Neuronal stem cell (in vitro differentiated cells): ENCODE data around the gene S100A8.
"Not testable (repeated sequence)": the region's sequence is repeated elsewhere in the genome, so short reads cannot be mapped to it uniquely, and the experiment has no call there.

Experiments used
- DNase-seq: peaks from one replicate; pipeline ENCODE4 v3.0.0-alpha.2; 2013; ENCODE audit warnings: low spot score
- H2AFZ ChIP-seq: one replicate; pipeline ENCODE4 v1.6.1; 2013; ENCODE audit warnings: mild to moderate bottlenecking, low read length, inconsistent platforms
- H2AK5ac ChIP-seq: 2 replicates; pipeline ENCODE4 v1.6.1; 2013; ENCODE audit warnings: low read depth, mild to moderate bottlenecking, inconsistent platforms, low read length, moderate library complexity, mixed read lengths
- H2BK120ac ChIP-seq: 2 replicates; pipeline ENCODE4 v1.6.1; 2013; ENCODE audit warnings: low read depth, mild to moderate bottlenecking, inconsistent platforms, low read length, moderate library complexity, mixed read lengths
- H2BK12ac ChIP-seq: one replicate; pipeline ENCODE4 v1.6.1; 2013; ENCODE audit warnings: low read length, inconsistent platforms
- H2BK15ac ChIP-seq: 2 replicates; pipeline ENCODE4 v1.6.1; 2013; ENCODE audit warnings: mild to moderate bottlenecking, low read length, inconsistent platforms, mixed read lengths
- H2BK5ac ChIP-seq: one replicate; pipeline ENCODE4 v1.6.1; 2013; ENCODE audit warnings: inconsistent platforms, mild to moderate bottlenecking, low read length, moderate library complexity
- H3K14ac ChIP-seq: one replicate; pipeline ENCODE4 v1.6.1; 2013; ENCODE audit warnings: low read length, inconsistent platforms
- H3K18ac ChIP-seq: 2 replicates; pipeline ENCODE4 v1.6.1; 2013; ENCODE audit warnings: low read length, inconsistent platforms
- H3K23ac ChIP-seq: 2 replicates; pipeline ENCODE4 v1.6.1; 2013; ENCODE audit warnings: low read depth, mild to moderate bottlenecking, mixed read lengths, low read length, inconsistent platforms; ENCODE audit not compliant: poor library complexity
- H3K27ac ChIP-seq: replicated peaks from 3 replicates; pipeline ENCODE4 v1.5.1; 2013; ENCODE audit warnings: low read length, inconsistent platforms
- H3K27me3 ChIP-seq, 3 experiments: 2 replicates each; pipeline ENCODE4 v1.6.1; 2013; ENCODE audit warnings: low read length in 3 of 3, mild to moderate bottlenecking in 2 of 3, inconsistent platforms in 1 of 3, low read depth in 1 of 3, mixed read lengths in 1 of 3, moderate library complexity in 1 of 3; ENCODE audit not compliant: control insufficient read depth in 3 of 3, insufficient read depth in 3 of 3
- H3K36me3 ChIP-seq, 2 donors: replicated peaks in 1 of 2; 2 replicates each; pipeline ENCODE4 v1.6.1; 2013; ENCODE audit warnings: low read length in 2 of 2; ENCODE audit not compliant: control insufficient read depth in 2 of 2, insufficient read depth in 2 of 2
- H3K4ac ChIP-seq: 2 replicates; pipeline ENCODE4 v1.6.1; 2013; ENCODE audit warnings: inconsistent platforms, mild to moderate bottlenecking, low read length, moderate library complexity
- H3K4me1 ChIP-seq, 2 donors: 1 replicate in 1 of 2; 2 replicates in 1 of 2; pipeline ENCODE4 v1.6.1; 2013; ENCODE audit warnings: low read length in 2 of 2, low read depth in 1 of 2; ENCODE audit not compliant: control insufficient read depth in 2 of 2, insufficient read depth in 1 of 2
- H3K4me2 ChIP-seq: one replicate; pipeline ENCODE4 v1.6.1; 2013; ENCODE audit warnings: mild to moderate bottlenecking, low read length, inconsistent platforms; ENCODE audit not compliant: insufficient read depth, poor library complexity, severe bottlenecking
- H3K4me3 ChIP-seq, 2 donors: 2 replicates each; pipeline ENCODE4 v1.5.1; 2013; ENCODE audit warnings: low read length in 2 of 2, mild to moderate bottlenecking in 2 of 2, inconsistent platforms in 1 of 2, moderate library complexity in 1 of 2
- H3K79me1 ChIP-seq: one replicate; pipeline ENCODE4 v1.6.1; 2013; ENCODE audit warnings: low read depth, mild to moderate bottlenecking, inconsistent platforms, low read length, moderate library complexity
- H3K9ac ChIP-seq: one replicate; pipeline ENCODE4 v1.6.1; 2013; ENCODE audit warnings: mild to moderate bottlenecking, low read depth, low read length, inconsistent platforms; ENCODE audit not compliant: poor library complexity
- H3K9me3 ChIP-seq, 2 donors: replicated peaks in 1 of 2; 2 replicates each; pipeline versions ENCODE3 to v1.6.1; 2013; ENCODE audit warnings: low read length in 2 of 2, mild to moderate bottlenecking in 2 of 2, inconsistent platforms in 1 of 2, low read depth in 1 of 2, mixed read lengths in 1 of 2, moderate library complexity in 1 of 2; ENCODE audit not compliant: control insufficient read depth in 2 of 2, insufficient read depth in 1 of 2
- H4K8ac ChIP-seq: one replicate; pipeline ENCODE4 v1.6.1; 2013; ENCODE audit warnings: low read depth, mild to moderate bottlenecking, inconsistent platforms, low read length, moderate library complexity
- H4K91ac ChIP-seq: one replicate; pipeline ENCODE4 v1.6.1; 2013; ENCODE audit warnings: low read length, low read depth, mild to moderate bottlenecking, inconsistent platforms; ENCODE audit not compliant: poor library complexity
- WGBS, 2 donors: extraction: QIAGEN DNeasy Blood & Tissue Kit; methylation state at CpG; one replicate each; pipeline ENCODE4 v1.1.7; 2013; ENCODE audit warnings: missing lambda C conversion rate in 2 of 2, mixed read lengths in 1 of 2; ENCODE audit not compliant: insufficient read length in 2 of 2, insufficient replicate concordance in 1 of 2; ENCODE audit errors: extremely low coverage in 2 of 2; 5-methylcytosine and 5-hydroxymethylcytosine counted together

Gene S100A8

DNA sequence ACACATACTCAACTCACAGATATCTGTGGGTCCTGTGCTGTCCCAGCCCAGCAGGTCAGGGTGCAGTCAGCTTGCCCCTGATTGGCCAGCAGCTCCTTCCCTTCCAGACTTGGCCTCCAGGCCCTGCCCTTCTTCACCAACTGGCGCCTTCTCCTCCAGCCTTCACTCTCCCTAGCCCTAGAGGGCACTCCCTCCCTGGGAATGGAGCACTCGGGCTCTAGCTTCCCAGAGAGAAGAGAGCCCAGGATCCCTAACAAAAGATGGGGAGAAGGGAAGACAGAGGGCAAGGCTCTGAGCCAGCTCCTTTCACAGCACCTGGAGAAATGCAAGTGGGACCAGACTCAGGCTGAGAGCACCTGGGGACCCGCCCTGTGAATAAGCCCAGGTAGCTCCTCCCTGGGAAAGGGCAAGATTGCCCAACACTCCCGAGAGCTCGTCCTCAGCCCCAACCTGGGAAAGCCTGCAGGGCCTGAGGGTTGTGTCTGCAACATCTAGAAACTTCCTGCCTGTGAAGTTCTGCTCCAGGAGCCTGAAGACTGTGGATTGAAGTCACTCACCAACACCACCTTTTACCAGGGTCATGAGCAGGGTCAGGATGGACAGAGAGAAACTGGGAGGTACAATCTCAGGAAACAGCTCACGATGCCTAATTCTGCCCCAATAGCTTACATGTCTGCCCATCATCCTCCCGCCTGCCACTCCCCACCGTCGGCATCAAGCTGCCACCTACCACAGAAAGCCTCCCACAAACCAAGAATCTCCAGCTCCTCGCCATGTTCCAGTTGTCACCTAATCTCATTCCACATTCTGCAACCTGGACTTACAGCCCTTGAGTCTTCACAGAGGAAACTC lies 42.1 kb downstream of the S100A8 start, which contains the start of gene PGLYRP4:
Gene PGLYRP4 (minus strand): TSS at position 331 of the 852 bp plus-strand sequence. CDS start 909 bp downstream, outside the sequence.
- H3K18ac ChIP-seq, result no peak within 1 kb of the TSS
- no peak within 1 kb of the TSS for H2AK5ac ChIP-seq
- no peak within 1 kb of the TSS for H3K27ac ChIP-seq
- H3K4me3 ChIP-seq, result no peak within 1 kb of the TSS
- H4K91ac ChIP-seq, result no peak within 1 kb of the TSS
- no peak within 1 kb of the TSS for H2BK5ac ChIP-seq
- no peaks in the 10 kb centered on the region for H3K9me3 ChIP-seq
- no peak within 1 kb of the TSS for H4K8ac ChIP-seq
- H3K23ac ChIP-seq, result no peak within 1 kb of the TSS
- H2BK120ac ChIP-seq, result no peak within 1 kb of the TSS
- H2AFZ ChIP-seq, result no peak within 1 kb of the TSS
- no peak within 1 kb of the TSS for H3K9ac ChIP-seq
- no peak for DNase-seq
- H3K4ac ChIP-seq, result no peak within 1 kb of the TSS
- H3K4me1 ChIP-seq, result peaks cover 0 to 2% of the 10 kb centered on the region in 2 donors
- WGBS, 2 donors, result no CpG with 5 or more reads among the region's 10 CpGs
- no peaks in the 10 kb centered on the region for H3K79me1 ChIP-seq
- no peak within 1 kb of the TSS for H2BK12ac ChIP-seq
- H3K4me2 ChIP-seq, result no peak within 1 kb of the TSS
- no peak within 1 kb of the TSS for H2BK15ac ChIP-seq
- H3K27me3 ChIP-seq, result peaks cover 0 to 4% (median 0%) of the 10 kb centered on the region in 3 experiments
- H3K14ac ChIP-seq, result no peak within 1 kb of the TSS
- H3K36me3 ChIP-seq, result no peaks in the 10 kb centered on the region

DNA sequence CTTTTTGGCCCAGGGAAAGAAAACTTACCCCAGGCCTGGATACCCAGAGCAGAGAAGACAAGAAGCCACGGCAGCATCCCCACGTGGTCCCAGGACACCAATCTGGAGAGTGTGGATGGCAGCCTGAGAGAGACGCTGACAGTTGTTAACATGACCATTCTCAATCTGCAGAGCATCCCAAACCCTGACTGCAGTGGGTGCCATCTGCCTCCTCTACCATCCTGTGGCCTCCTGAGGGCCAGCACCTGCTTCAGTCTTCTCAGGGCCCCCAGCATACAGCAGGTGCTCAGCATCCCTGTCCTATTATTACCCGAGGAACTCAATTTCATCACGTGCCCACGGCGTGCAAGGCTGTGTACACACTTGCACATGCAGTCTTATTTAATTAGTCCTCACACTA lies 43.0 kb downstream of the S100A8 start:
- Histone ChIP-seq H2BK12ac (no peak overlapping the region), H3K4me3 (no peak overlapping the region), H3K9ac (no peak overlapping the region), H3K18ac (no peak overlapping the region), H3K9me3 (no peaks in the 10 kb centered on the region), H4K91ac (no peak overlapping the region), H2AFZ (no peak overlapping the region), H2BK120ac (no peak overlapping the region), H3K27ac (no peak overlapping the region), H2BK15ac (no peak overlapping the region), H3K79me1 (no peaks in the 10 kb centered on the region), H2AK5ac (no peak overlapping the region), H3K4me1 (peaks cover 0 to 2% of the 10 kb centered on the region in 2 donors), H3K4me2 (no peak overlapping the region), H3K36me3 (no peaks in the 10 kb centered on the region), H3K14ac (no peak overlapping the region), H3K4ac (no peak overlapping the region), H2BK5ac (no peak overlapping the region), H3K23ac (no peak overlapping the region), H4K8ac (no peak overlapping the region), H3K27me3 (peaks cover 0 to 4% (median 0%) of the 10 kb centered on the region in 3 experiments)
- no CpG with 5 or more reads among the region's 7 CpGs for WGBS, 2 donors
- DNase-seq, result no peak

DNA sequence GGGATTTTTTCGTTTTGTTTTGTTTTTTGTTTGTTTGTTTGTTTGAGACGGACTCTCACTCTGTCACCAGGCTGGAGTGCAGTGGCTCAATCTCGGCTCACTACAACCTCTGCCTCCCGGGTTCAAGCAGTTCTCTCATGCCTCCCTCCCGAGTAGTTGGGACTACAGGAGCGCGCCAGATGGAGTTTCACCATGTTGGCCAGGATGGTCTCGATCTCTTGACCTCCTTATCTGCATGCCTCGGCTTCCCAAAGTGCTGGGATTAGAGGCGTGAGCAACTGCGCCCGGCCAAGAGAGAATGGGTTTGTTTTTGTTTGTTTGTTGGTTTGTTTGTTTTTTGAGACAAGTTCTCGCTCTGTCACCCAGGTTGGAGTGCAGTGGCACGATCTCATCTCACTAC lies 43.8 kb downstream of the S100A8 start:
- not testable (repeated sequence) for H3K27me3 ChIP-seq, H3K4me2 ChIP-seq, H2BK15ac ChIP-seq, H3K18ac ChIP-seq, H2BK12ac ChIP-seq, H3K79me1 ChIP-seq, H2BK5ac ChIP-seq, DNase-seq, H3K9ac ChIP-seq, H4K91ac ChIP-seq, H3K4ac ChIP-seq, H4K8ac ChIP-seq, H3K4me3 ChIP-seq, H2AK5ac ChIP-seq, H3K9me3 ChIP-seq, H2AFZ ChIP-seq, H2BK120ac ChIP-seq, H3K14ac ChIP-seq, H3K36me3 ChIP-seq, H3K27ac ChIP-seq, H3K23ac ChIP-seq, H3K4me1 ChIP-seq
- WGBS, 2 donors, result no CpG with 5 or more reads among the region's 14 CpGs

- Histone ChIP-seq H2BK12ac (no peak overlapping the region), H3K4me2 (no peak overlapping the region), H2BK5ac (no peak overlapping the region), H3K27ac (no peak overlapping the region), H3K4me1 (peaks cover 0 to 2% of the 10 kb centered on the region in 2 donors), H3K9ac (no peak overlapping the region), H3K79me1 (no peaks in the 10 kb centered on the region), H2BK120ac (no peak overlapping the region), H3K27me3 (peaks cover 0 to 4% (median 0%) of the 10 kb centered on the region in 3 experiments), H2AFZ (no peak overlapping the region), H2AK5ac (no peak overlapping the region), H3K36me3 (no peaks in the 10 kb centered on the region), H3K18ac (no peak overlapping the region), H3K4ac (no peak overlapping the region), H4K91ac (no peak overlapping the region), H3K14ac (no peak overlapping the region), H3K4me3 (no peak overlapping the region), H3K23ac (no peak overlapping the region), H3K9me3 (no peaks in the 10 kb centered on the region), H2BK15ac (no peak overlapping the region), H4K8ac (no peak overlapping the region)
- no CpG with 5 or more reads among the region's 6 CpGs for WGBS, 2 donors
- no peak for DNase-seq
These were observed 44.7 kb downstream of the S100A8 start for GRCh38 chr1:153346077-153346723.
